ENCODE results near the gene KCNQ5.

KCNQ5 gene

GRCh38 chr6:72925136-72925535, 303.3 kb downstream of the KCNQ5 start:
- no peak for FAIRE-seq

GRCh38 chr6:72930556-72931132, 308.8 kb downstream of the KCNQ5 start:
- FAIRE-seq = no peak

GRCh38 chr6:72931325-72931887, 309.5 kb downstream of the KCNQ5 start:
- FAIRE-seq = no peak

GRCh38 chr6:72933233-72933632, 311.4 kb downstream of the KCNQ5 start:
- FAIRE-seq = no peak

- no peak for FAIRE-seq
Measured at GRCh38 chr6:72936766-72937559, 315.1 kb downstream of the KCNQ5 start.

GRCh38 chr6:72938104-72938503, 316.2 kb downstream of the KCNQ5 start:
- FAIRE-seq = no peak

- FAIRE-seq = no peak
Measured at GRCh38 chr6:72939004-72939403, 317.1 kb downstream of the KCNQ5 start.

- no peak for FAIRE-seq
Measured at GRCh38 chr6:72940265-72940664, 318.4 kb downstream of the KCNQ5 start.

- no peak for FAIRE-seq
Measured at GRCh38 chr6:72941263-72941662, 319.4 kb downstream of the KCNQ5 start.

GRCh38 chr6:72941751-72942150, 319.9 kb downstream of the KCNQ5 start:
- FAIRE-seq = no peak

GRCh38 chr6:72943699-72944098, 321.8 kb downstream of the KCNQ5 start:
- no peak for FAIRE-seq

GRCh38 chr6:72944660-72945059, 322.8 kb downstream of the KCNQ5 start:
- no peak for FAIRE-seq

GRCh38 chr6:72946774-72947173, 324.9 kb downstream of the KCNQ5 start:
- FAIRE-seq = no peak

- no peak for FAIRE-seq
Measured at GRCh38 chr6:72947534-72947933, 325.7 kb downstream of the KCNQ5 start.

- FAIRE-seq = no peak
Measured at GRCh38 chr6:72948153-72948552, 326.3 kb downstream of the KCNQ5 start.

- no peak for FAIRE-seq
Measured at GRCh38 chr6:72950114-72950860, 328.4 kb downstream of the KCNQ5 start.

- no peak for FAIRE-seq
Measured at GRCh38 chr6:72952808-72953630, 331.2 kb downstream of the KCNQ5 start.

- FAIRE-seq = no peak
Measured at GRCh38 chr6:72953971-72954381, 332.1 kb downstream of the KCNQ5 start.

- no peak for FAIRE-seq
Measured at GRCh38 chr6:72954716-72955115, 332.9 kb downstream of the KCNQ5 start.

- no peak for FAIRE-seq
Measured at GRCh38 chr6:72955666-72956065, 333.8 kb downstream of the KCNQ5 start.

GRCh38 chr6:72956272-72956671, 334.4 kb downstream of the KCNQ5 start:
- no peak for FAIRE-seq

- FAIRE-seq = no peak
Measured at GRCh38 chr6:72959821-72960220, 338.0 kb downstream of the KCNQ5 start.

GRCh38 chr6:72963946-72964345, 342.1 kb downstream of the KCNQ5 start:
- FAIRE-seq = no peak
